Inferior parietal cortex (tissue), 1 donor: ENCODE measurements around the gene SNX13.

ENCODE experiments used
- DNase-seq: peaks from one replicate; pipeline ENCODE4 v3.0.0-alpha.2; 2016; ENCODE audit errors: extremely low spot score

SNX13 gene

DNA sequence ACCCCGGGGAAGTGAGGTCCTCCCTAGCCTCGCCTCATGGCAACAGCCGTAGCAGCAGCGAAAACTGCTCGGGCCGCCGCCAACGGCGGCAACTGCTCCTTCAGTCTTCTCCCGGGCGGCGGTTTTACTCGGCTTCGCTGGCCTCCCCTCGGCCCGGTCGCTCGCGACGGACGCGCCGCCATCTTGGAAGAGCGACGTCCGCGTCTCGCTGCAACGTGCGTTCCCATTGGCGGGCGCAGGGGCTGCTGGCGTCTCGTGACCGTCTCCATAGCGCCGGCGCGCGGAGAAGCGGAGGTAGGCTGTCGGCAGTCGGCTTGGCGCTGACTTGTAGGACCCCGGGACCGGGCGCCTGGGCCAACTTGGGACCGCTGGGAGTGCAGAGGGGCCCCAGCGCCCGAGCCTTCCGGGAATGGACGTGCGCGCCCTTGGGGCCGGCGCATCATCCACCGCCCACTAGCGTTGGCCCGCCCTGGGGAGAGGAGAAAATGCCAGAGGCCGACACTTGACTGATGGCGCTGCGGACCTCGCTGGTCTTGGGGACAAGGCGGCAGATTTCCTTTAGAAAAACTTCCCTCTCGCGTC is at the start of gene SNX13:
TSS of gene SNX13 (minus strand) at position 193 of the 582 bp plus-strand sequence. CDS start 199 bp downstream, outside the sequence.
- DNase-seq: peak; percentile 93

DNA sequence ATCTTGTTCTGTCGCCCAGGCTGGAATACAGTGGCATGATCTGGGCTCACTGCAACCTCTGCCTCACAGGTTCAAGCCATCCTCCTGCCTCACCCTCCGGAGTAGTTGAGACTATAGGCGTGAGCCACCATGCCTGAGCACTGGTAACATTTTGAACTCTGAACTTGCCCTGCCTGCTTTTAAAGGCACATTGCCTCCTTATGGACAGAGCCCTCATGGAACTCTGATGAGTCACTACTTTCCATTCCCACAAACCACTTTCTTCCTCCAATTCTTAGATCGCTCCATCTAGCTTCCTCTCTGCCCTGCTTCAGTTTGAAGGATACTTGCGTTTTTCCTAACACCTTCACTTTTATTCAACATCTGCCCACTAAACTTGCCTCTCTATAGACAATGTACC is 49.3 kb upstream of the SNX13 start:
- no peak for DNase-seq

DNA sequence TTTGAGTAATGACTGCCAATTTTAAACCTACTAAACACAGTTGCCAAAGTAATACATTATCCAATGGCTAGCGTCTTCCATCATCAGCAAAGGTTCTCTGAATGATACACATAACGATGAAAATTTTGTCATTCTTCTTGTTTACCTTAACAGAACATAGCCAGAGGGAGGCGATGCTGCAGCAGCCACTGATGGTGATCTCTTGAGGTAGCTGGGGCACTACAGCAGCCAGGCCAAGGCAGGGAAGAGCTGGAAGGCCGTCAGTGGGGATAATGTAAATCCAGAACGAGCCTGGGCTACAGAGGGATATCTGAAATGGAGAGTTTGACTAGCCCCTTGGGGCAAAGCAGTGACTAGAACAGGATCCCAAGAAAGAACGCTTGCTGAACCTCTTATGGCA is 48.6 kb upstream of the SNX13 start:
- no peak for DNase-seq

GRCh38 chr7:17988141-17988540 is 47.8 kb upstream of the SNX13 start:
- no peak for DNase-seq

DNA sequence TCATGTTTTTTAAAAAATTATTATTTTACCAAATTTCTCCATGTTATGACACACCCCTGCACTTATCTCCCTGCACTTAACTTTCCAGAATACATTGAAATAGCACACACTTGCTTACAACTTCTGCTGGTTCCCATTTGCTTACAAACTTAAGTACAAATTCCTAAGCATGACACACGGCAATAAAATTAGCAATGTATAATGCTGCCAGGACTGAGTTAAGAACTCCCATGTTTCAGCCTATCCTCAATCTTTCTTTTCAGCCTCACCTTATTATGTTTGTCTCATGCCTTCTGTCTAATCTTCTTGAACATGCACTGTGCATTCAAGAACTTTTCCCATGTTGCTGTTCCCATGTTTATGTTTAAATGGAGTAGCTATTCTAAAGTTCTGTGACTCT is 46.6 kb upstream of the SNX13 start:
- no peak for DNase-seq

DNA sequence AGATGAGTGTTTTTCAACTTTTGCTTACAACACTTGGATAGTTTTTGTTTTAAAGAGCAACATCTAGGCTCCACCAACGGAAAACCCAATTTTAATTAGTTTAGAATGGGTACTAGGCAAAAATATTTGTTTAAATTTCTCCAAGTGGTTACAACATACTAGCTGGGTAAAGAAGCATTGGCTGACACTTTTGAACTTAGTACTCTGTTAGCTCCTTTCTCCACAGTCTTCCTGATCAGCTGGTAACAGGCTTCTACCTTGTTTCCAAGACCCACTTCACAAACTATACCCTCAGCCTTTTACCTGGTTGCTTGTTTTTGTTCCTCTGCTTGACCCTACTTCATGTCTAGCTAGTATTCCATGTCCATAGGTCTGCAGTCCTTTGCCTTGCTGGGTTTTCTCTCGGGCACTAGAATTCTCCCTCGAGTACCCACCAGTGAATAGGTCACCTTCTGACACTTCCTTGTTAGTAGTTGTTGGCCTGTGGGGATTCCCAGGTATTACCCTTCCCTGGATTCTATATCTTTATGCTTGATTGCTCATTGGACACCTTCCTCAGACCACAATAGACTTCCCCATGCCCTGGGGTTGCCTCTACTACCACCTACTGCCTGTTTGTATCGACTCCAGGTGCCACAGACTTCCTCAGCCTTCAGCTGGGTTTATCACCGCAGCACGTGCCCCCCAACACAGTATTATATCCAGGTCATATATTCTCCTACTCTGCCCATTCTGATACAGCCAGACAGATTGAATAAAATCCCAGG is 45.4 kb upstream of the SNX13 start:
- DNase-seq: no peak

GRCh38 chr7:17984288-17984687 is 44.0 kb upstream of the SNX13 start:
- no peak for DNase-seq

- DNase-seq: no peak
These were observed 43.1 kb upstream of the SNX13 start for GRCh38 chr7:17983221-17984062.

DNA sequence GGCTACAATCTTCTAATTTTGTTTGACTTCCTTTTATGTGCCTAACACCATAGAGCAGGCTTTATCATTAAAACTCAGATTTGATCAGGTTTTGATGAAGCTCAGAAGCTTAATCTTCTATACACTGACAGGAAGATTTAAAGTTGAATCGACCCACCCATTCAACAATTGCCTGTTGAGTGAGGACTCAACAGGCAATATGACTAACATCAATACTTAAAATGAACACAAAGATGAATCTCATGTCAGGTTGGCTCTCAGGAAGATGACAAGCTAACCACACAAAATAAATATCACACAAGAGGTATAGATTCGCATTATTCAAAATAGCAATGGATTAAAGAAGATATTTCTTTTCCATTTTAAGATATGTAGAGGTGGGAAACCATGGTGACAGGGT is 36.7 kb upstream of the SNX13 start:
- DNase-seq: no peak

GRCh38 chr7:17971411-17971810 is 31.1 kb upstream of the SNX13 start:
- DNase-seq: peak; percentile 23

DNA sequence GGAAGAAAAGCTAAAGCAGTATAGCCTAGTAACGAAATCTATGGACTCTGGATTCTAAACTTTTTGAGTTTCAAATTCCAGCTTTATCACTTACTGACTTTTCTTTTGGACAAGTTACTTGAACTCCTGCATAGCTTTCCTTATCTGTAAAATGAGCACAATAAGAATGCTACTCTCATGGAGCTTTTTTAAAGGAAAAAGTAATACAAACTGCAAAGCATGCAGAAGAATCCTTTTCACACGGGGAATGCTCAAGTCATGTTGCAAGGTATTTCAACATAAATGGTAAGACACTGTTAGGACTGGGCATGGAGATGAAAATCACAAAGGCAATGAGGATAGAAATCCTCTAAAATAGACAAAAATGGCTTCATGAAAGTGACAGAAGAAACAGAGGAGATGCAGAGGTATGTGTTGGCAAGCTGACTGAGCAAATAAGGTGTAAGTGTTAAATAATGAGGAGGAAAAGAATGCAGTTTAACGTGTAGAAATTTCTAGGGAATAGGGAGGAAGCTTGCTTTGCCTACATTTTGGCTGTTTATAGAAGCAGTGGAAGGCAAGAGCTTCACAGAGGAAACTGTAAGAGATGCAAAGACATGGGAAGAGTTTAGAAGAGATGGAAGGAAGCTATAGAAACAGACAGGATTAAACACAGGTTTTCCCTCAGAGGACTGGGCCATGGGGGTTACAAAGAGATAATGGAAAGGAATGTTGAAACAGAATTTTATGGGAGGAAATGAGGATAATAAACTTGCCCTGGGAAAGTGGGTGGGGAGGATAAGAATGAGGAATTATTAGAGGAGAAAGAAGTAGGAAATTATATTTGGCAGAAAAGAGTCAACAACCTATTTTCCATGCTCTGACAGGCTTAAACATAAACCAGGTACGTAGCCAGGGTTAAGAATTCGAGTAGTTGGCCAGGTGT is 28.8 kb upstream of the SNX13 start:
- no peak for DNase-seq

DNA sequence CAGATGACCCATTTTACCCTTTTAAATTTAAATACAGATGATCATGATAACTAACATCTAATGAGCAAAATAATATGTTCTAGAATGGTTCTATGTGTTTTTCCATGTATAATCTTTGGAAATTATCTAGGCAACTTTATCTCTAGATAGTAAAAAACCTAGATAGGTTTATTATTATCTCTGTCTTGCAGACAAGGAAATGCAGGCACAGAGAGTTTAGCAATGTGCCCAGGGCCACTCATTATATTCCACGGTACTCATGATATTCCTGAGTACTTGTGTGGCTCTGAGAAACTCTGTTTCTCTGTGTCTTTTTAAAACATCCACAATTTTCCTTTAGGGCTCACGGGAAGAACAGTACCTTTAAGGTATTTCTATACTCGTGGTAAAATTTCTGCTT is 26.4 kb upstream of the SNX13 start:
- DNase-seq: no peak

GRCh38 chr7:17965603-17966002 is 25.3 kb upstream of the SNX13 start:
- DNase-seq: no peak

DNA sequence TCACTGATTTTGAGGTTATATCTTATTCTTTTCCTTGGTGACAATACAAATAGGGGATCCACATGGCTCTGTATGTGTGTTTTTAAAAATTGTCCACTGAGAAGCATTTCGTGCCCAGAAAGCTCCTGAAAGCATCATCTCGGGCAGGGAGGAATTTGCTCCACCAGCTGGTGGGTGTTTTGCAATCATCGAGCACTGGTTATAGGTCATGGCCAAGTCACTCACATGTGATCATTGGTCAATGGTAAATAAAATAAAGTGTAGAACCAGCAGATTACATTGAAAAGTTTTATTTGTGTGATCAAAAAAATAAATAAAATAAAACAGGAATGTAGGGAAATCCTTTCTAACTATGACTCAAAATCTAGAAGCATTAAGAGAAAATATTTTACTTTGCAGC is 23.0 kb upstream of the SNX13 start:
- no peak for DNase-seq

DNA sequence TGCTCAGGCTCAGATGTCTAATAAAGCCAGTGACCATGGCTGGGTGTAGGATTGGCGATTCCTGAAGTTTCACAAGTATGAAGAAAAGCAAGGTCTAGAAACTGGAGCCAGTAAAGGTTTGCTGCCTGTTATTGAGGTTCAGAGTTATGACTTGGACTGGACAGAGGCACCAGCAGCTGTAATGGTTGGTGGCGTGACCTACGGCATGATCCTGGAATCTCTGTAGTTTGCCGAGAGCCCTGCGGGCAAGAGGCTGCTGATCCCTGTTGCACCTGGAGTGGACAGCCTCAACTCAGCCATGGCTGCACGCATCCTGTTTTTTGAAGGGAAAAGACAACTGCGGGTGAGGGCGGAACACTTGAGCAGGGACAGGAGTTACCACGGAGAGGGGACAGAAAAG is 22.4 kb upstream of the SNX13 start:
- DNase-seq: no peak

- DNase-seq: no peak
These were observed 17.6 kb upstream of the SNX13 start for GRCh38 chr7:17957871-17958270.

GRCh38 chr7:17952387-17952786 is 12.1 kb upstream of the SNX13 start:
- no peak for DNase-seq

DNA sequence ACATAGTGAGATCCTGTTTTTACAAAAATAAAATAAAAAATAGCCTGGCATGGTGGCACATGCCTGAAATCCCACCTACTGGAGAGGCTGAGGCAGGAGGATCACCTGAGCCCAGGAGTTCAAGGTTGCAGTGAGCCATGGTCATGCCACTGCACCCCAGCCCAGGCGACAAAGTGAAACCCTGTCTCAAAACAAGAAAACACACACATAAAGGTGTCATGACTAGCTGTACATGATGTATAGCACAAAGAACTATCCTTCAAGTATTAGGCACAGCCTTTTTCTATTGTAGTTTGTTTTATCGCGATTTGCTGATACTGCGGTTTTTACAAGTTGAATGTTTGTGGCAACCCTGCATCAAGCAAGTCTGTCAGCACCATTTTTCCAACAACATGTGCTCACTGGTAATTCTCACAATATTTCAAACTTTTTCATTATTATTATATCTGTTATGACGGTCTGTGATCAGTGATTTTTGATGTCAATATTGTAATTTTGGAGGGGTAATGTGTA is 11.5 kb upstream of the SNX13 start:
- no peak for DNase-seq

DNA sequence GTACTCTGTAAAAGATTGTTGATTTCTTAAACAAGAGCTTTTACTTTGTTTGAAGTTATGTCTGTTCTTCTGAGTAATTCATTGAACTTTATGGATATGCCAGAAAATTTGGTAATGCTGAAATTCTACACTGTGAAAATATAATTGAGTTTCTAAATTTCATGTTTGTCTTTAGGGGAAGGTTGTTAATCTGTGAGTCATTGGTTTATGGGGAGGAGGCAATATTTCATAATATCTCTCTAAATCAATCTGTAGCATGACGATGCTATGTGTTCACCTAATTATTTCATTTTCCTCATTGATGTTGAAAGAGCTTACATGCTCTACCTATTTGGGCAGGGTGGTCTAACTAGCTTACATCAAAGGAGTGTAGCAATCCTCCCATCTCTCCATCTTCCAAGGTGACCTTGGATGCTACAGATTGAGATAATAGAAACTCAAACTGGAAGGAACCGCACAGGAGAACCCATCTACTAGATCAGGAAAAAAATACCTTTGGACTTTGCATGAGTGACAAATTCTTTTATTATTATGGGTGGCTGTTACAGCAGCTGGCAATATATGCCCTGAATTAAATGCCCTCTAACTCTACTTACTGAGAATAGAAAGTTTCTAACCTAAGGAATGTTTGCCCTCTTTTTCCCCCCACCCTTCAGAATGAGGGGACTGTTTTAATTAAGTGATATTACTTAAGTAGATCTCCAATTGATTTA is 8.4 kb upstream of the SNX13 start:
- DNase-seq: no peak

DNA sequence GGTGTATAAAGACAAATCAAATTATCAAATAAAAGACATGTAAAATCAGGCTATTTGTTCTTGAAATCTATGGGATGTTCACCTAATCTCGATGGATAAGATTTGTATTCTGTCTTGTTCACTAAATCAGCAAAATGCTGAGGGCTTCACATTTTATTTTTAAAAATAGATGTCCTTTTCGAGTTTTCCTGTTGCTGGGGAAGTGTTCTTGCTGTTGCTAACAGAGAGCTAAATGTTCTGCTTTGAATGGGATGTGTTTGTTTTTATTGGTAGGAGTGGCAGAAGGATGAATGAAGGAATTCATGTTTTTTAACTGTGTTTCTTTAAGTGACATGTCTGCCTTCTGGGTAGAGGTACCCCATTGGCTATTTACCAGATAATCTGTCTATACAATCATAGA is 7.3 kb upstream of the SNX13 start:
- peak; percentile 59 for DNase-seq

- DNase-seq: no peak
These were observed 6.3 kb upstream of the SNX13 start for GRCh38 chr7:17946591-17946990.
